Measurements from ENCODE around the gene KRTAP12-3.
A peak's percentile ranks its signal among the peaks of the same experiment; 100 is the strongest.
"Not testable (repeated sequence)": the region's sequence is repeated elsewhere in the genome, so short reads cannot be mapped to it uniquely, and the experiment has no call there.

KRTAP12-3 gene

GRCh38 chr21:44653123-44653522 lies 4.6 kb upstream of the KRTAP12-3 start:
- DNase-seq, result no peak

- DNase-seq, result peak in 3 of 5 experiments; percentile 58 to 91 (median 77)
Observed at GRCh38 chr21:44653656-44654575, 3.8 kb upstream of the KRTAP12-3 start.

- peak in 1 of 5 experiments; percentile 47 for DNase-seq
Observed at GRCh38 chr21:44654576-44655175, 3.1 kb upstream of the KRTAP12-3 start, which contains the start of gene KRTAP12-4. TSS of gene KRTAP12-4 (minus strand) at chr21:44654659. CDS start at chr21:44654614, 45 bp downstream.

GRCh38 chr21:44656868-44657267 lies 864 bp upstream of the KRTAP12-3 start:
- no peak for DNase-seq

GRCh38 chr21:44658541-44658910 lies 794 bp downstream of the KRTAP12-3 start:
- DNase-seq, result no peak

- peak in 2 of 5 experiments; percentile 44 to 73 for DNase-seq
Observed at GRCh38 chr21:44658913-44659595, 1.3 kb downstream of the KRTAP12-3 start.

- not testable (repeated sequence) for DNase-seq
Observed at GRCh38 chr21:44661567-44661966, 3.8 kb downstream of the KRTAP12-3 start.

- DNase-seq, result no peak
Observed at GRCh38 chr21:44664691-44665090, 7.0 kb downstream of the KRTAP12-3 start.

GRCh38 chr21:44666401-44667320 lies 8.9 kb downstream of the KRTAP12-3 start, which contains the start of gene KRTAP12-2:
TSS of gene KRTAP12-2 (minus strand) at chr21:44666927. CDS start at chr21:44666886, 41 bp downstream.
- no peak for DNase-seq

- no peak for DNase-seq
Observed at GRCh38 chr21:44667612-44668011, 9.9 kb downstream of the KRTAP12-3 start.

- DNase-seq, result no peak
Observed at GRCh38 chr21:44670642-44671432, 13.1 kb downstream of the KRTAP12-3 start.

- no peak for DNase-seq
Observed at GRCh38 chr21:44671911-44672310, 14.2 kb downstream of the KRTAP12-3 start.

- DNase-seq, result no peak
Observed at GRCh38 chr21:44677881-44678280, 20.1 kb downstream of the KRTAP12-3 start.

GRCh38 chr21:44681152-44681551 lies 23.4 kb downstream of the KRTAP12-3 start:
- DNase-seq, result no peak

- no peak for DNase-seq
Observed at GRCh38 chr21:44681861-44682579, 24.3 kb downstream of the KRTAP12-3 start, which contains the start of gene KRTAP12-1. TSS of gene KRTAP12-1 (minus strand) at chr21:44682163. CDS start at chr21:44682123, 40 bp downstream.

- DNase-seq, result no peak
Observed at GRCh38 chr21:44682580-44683151, 24.9 kb downstream of the KRTAP12-3 start.

- no peak for DNase-seq
Observed at GRCh38 chr21:44684077-44684476, 26.3 kb downstream of the KRTAP12-3 start.

GRCh38 chr21:44684483-44684882 lies 26.8 kb downstream of the KRTAP12-3 start:
- no peak for DNase-seq

GRCh38 chr21:44685050-44685449 lies 27.3 kb downstream of the KRTAP12-3 start:
- DNase-seq, result not testable (repeated sequence)
